Ovary (tissue), 3 donors: ENCODE results near the gene PCDHB9.

Source experiments
- CTCF ChIP-seq, 3 donors: fragments of 450-650 bp in 2 of 3; fragments of 200-600 bp in 1 of 3; IDR thresholded peaks; one replicate each; pipeline versions ENCODE4 v1.5.1 to v1.8.0; 2016 to 2022; ENCODE audit warnings: antibody characterized with exemption in 3 of 3, mild to moderate bottlenecking in 1 of 3
- EP300 ChIP-seq: sonication (generic); formaldehyde crosslinking; IDR thresholded peaks from one replicate; pipeline ENCODE4 v1.6.1; 2017; ENCODE audit warnings: antibody characterized with exemption
- donor health status: DM: no; HTN: no; CAD: no.

- TF ChIP-seq CTCF (IDR thresholded peaks at IDR 0.05) (no peak), EP300 (no peak)
These were observed 31.2 kb upstream of the PCDHB9 start for GRCh38 chr5:141155540-141156374.
